HepG2 (cell line): Measurements from ENCODE around the gene FAM217B.

Source experiments
- CTCF ChIP-seq: sonication (generic); formaldehyde crosslinking; IDR thresholded peaks from 2 replicates; pipeline ENCODE4 v1.5.0; 2020; ENCODE audit warnings: mild to moderate bottlenecking, missing genetic modification reagents, moderate library complexity
- MAZ ChIP-seq, 2 experiments: sonication (generic) in 1 of 2; formaldehyde crosslinking in 1 of 2; IDR thresholded peaks; 2 replicates each; pipeline versions ENCODE4 v1.5.0 to v1.6.1; 2012 to 2020; ENCODE audit warnings: low read depth in 2 of 2, mild to moderate bottlenecking in 2 of 2, borderline replicate concordance in 1 of 2, improper control_type of control experiment in 1 of 2, low read length in 1 of 2, missing genetic modification reagents in 1 of 2, moderate library complexity in 1 of 2
- SMAD1 ChIP-seq: sonication (generic); formaldehyde crosslinking; IDR thresholded peaks from 2 replicates; pipeline ENCODE4 v1.4.0; 2020; ENCODE audit warnings: missing genetic modification reagents, low read depth, mild to moderate bottlenecking, borderline replicate concordance

GRCh38 chr20:59945731-59946130 lies 5.5 kb downstream of the FAM217B start:
- TF ChIP-seq SMAD1 (CRISPR knock-in tag) (no peak), CTCF (CRISPR knock-in tag) (no peak), MAZ (IDR thresholded peaks at IDR 0.05; ENCODE audit: borderline replicate concordance, low read depth, low read length) (no peak), MAZ (CRISPR knock-in tag; IDR thresholded peaks at IDR 0.05; ENCODE audit: low read depth) (no peak)
